CD4-positive, alpha-beta T cell (primary cell): ENCODE data around the gene BCORL1. TPM values are rescaled to one million over a fixed set of nuclear protein-coding genes. Genes with fewer than 3 reads are reported as not detected.

Source experiments
- ATAC-seq: fragments of 200-7000 bp; cut with Tn5 transposase; one replicate; pipeline ENCODE4 v1.10.0; 2022; ENCODE audit warnings: mild to moderate bottlenecking; ENCODE audit not compliant: poor library complexity
- CTCF ChIA-PET: fragments of 350-600 bp; sonication (Branson Sonifier 250); formaldehyde crosslinking; loops from one replicate; lab custom pipeline; 2021; ENCODE audit warnings: antibody characterized with exemption, inconsistent platforms; lab: Charles Lee
- POLR2A ChIA-PET: fragments of 350-600 bp; sonication (Branson Sonifier 250); formaldehyde crosslinking; loops from one replicate; lab custom pipeline; 2021; ENCODE audit warnings: antibody characterized with exemption, inconsistent platforms; lab: Charles Lee
- DNase-seq, 14 experiments: peaks; one replicate each; pipeline ENCODE4 v3.0.0-alpha.2; 2013 to 2020; ENCODE audit warnings: mixed read lengths in 2 of 14
- H3K27ac ChIP-seq, 2 donors: one replicate each; pipeline versions ENCODE4 v1.5.1 to v1.7.0; 2013; ENCODE audit warnings: low read length in 2 of 2, low read depth in 1 of 2, mild to moderate bottlenecking in 1 of 2
- H3K27me3 ChIP-seq, 2 experiments: 1 replicate in 1 of 2; 2 replicates in 1 of 2; pipeline versions ENCODE4 v1.6.1 to v1.7.0; 2013; ENCODE audit warnings: low read length in 2 of 2, control low read depth in 1 of 2, mild to moderate bottlenecking in 1 of 2, moderate library complexity in 1 of 2; ENCODE audit not compliant: insufficient read depth in 2 of 2, control insufficient read depth in 1 of 2
- H3K36me3 ChIP-seq: one replicate; pipeline ENCODE4 v1.6.1; 2013; ENCODE audit warnings: low read length, control low read depth; ENCODE audit not compliant: insufficient read depth
- H3K4me1 ChIP-seq: one replicate; pipeline ENCODE4 v1.6.1; 2013; ENCODE audit warnings: low read length, control low read depth; ENCODE audit not compliant: insufficient read depth
- H3K4me3 ChIP-seq: one replicate; pipeline ENCODE4 v1.5.1; 2013; ENCODE audit warnings: mild to moderate bottlenecking, low read length, moderate library complexity
- H3K9me3 ChIP-seq, 2 experiments: 1 replicate in 1 of 2; 2 replicates in 1 of 2; pipeline versions ENCODE4 v1.6.1 to v1.7.0; 2013; ENCODE audit warnings: low read length in 2 of 2, mild to moderate bottlenecking in 2 of 2, control low read depth in 1 of 2, moderate library complexity in 1 of 2; ENCODE audit not compliant: control insufficient read depth in 1 of 2, insufficient read depth in 1 of 2
- H3K27ac Mint-ChIP-seq: one replicate; pipeline ENCODE4 v1.8.0; 2020; ENCODE audit warnings: mixed read lengths
- H3K27me3 Mint-ChIP-seq: one replicate; pipeline ENCODE4 v1.8.0; 2021; ENCODE audit warnings: mixed read lengths
- H3K36me3 Mint-ChIP-seq: one replicate; pipeline ENCODE4 v1.8.0; 2021; ENCODE audit warnings: low read depth, mixed read lengths
- H3K4me1 Mint-ChIP-seq: one replicate; pipeline ENCODE4 v1.8.0; 2021; ENCODE audit warnings: low read depth, mixed read lengths
- H3K4me3 Mint-ChIP-seq: one replicate; pipeline ENCODE4 v1.8.0; 2020; ENCODE audit warnings: mild to moderate bottlenecking, mixed read lengths
- H3K9me3 Mint-ChIP-seq: one replicate; pipeline ENCODE4 v1.8.0; 2020; ENCODE audit warnings: mixed read lengths
- CTCF ChIP-seq: fragments of 200-600 bp; IDR thresholded peaks from one replicate; pipeline ENCODE4 v1.8.0; 2022; ENCODE audit warnings: antibody characterized with exemption, mild to moderate bottlenecking
- intact Hi-C, 2 experiments: fragments of 100-400 bp; cut with DNase I in 1 of 2; cut with micrococcal nuclease in 1 of 2; formaldehyde crosslinking; loops; one replicate each; pipeline versions ENCODE4 v1.15.1 to v1.9.0; 2023 to 2025; cut with DNase I, micrococcal nuclease
- total RNA-seq, 174 experiments: library from RNA in 2 of 174; stranded (reverse) in 2 of 174; gene quantifications; one replicate each; pipeline ENCODE4 v1.2.3 and lab custom pipeline; 2021 to 2026

Gene BCORL1
- total RNA-seq, 2 experiments from 2014 or later, result 3.4 to 3.5 TPM

DNA sequence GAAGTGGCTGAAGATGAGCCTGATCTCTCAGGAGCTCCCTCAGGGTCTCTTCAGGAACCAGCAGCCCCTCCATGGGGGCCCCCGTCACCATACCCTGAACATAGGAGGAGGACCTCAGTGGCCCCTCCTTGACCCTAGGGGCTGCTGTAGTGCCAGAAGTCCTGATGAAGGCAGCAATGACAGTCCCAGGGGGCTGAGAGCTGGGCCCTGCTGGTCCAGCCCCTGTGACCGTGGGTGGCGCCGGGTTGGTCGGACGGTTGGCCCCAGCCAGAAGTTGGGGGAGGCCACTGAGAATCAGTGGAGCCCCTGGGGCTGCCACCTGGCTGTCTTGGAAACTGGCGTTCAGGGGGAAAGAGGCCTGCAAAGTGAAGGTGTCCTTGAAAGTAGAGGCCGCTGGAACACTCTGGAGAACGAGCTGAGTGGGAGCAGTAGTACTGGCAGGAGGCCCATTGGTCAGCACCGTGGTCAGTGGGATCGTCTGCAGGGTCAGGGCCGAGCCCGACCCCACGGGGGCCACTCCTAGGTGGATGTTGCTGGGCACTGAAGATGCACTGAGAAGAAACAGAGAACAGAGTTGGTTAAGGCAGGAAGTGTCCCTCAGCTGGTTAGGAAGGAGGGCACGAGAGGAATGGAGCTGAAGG is 84.7 kb downstream of the BCORL1 start:
- H3K27ac Mint-ChIP-seq, result no peak overlapping the region
- ChIA-PET CTCF (no interaction called here), POLR2A (interaction anchor here (0.6 to 0.7 kb wide), 2 partner anchors 74 to 934 kb away, joined by 3 read pairs; no protein-coding TSS in a partner anchor)
- ATAC-seq (no peak), DNase-seq (no peak)
- no peak for TF ChIP-seq CTCF
- H3K4me3 Mint-ChIP-seq, result no peak overlapping the region
- Histone ChIP-seq H3K27ac (no peak overlapping the region), H3K4me3 (no peak overlapping the region), H3K4me1 (no peaks in the 10 kb centered on the region), H3K27me3 (no peaks in the 10 kb centered on the region), H3K9me3 (no peaks in the 10 kb centered on the region), H3K36me3 (peaks cover 49% of the 10 kb centered on the region)
- no peaks in the 10 kb centered on the region for H3K27me3 Mint-ChIP-seq
- intact Hi-C loops, result no loop called here
- peaks cover 57% of the 10 kb centered on the region for H3K36me3 Mint-ChIP-seq
- no peaks in the 10 kb centered on the region for H3K4me1 Mint-ChIP-seq
- no peaks in the 10 kb centered on the region for H3K9me3 Mint-ChIP-seq

DNA sequence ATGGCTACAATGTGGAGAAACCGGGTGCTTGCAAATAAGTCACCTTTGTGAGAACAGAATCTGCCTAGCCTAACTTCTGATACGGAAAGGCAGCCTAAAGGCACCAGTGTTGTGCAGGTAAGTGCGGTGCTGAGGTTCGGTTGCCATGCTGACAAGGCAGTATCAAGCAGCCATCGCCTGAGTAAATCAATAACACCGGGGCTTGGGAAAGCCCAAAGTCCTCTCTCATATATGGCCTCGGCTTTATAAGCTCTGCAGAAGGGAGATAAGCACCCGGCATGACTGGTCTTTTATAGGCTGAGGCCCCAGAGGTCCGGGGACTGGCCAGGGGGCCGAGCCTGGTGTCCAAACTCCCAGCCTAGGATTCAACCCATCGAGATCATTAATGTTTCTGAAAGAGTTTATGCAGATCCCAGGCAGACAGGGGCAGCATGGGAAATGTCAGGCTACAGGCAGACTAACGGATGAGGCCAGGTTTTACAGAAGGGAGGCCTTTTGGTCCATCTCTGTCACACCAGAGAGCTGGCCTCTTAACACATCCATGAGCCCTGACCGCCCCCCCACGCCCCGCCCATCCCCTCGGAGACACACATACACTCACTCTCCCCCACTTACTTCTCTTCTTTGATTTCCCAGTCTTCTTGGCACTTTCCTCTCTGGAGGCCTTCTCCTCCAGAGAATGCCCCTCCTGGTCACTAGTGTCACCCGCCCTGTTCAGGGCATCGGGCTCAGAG is 89.3 kb downstream of the BCORL1 start:
- Histone ChIP-seq H3K36me3 (peaks cover 60% of the 10 kb centered on the region), H3K27me3 (no peaks in the 10 kb centered on the region), H3K4me1 (no peaks in the 10 kb centered on the region), H3K9me3 (no peaks in the 10 kb centered on the region), H3K4me3 (no peak overlapping the region), H3K27ac (peak overlapping the region in 1 of 2 donors; percentile 21)
- Mint-ChIP-seq H3K27me3 (no peaks in the 10 kb centered on the region), H3K36me3 (peaks cover 58% of the 10 kb centered on the region), H3K9me3 (no peaks in the 10 kb centered on the region), H3K4me1 (no peaks in the 10 kb centered on the region), H3K4me3 (no peak overlapping the region), H3K27ac (peak overlapping the region; percentile 39)
- TF ChIP-seq CTCF, result no peak
- ATAC-seq, result no peak
- no peak for DNase-seq
- ChIA-PET CTCF (interaction anchor here (1.1 kb wide), 1 partner anchor 49 kb away, joined by 3 read pairs; no protein-coding TSS in a partner anchor), POLR2A (no interaction called here)
- intact Hi-C loops, result no loop called here

- DNase-seq (no peak), ATAC-seq (no peak)
- Histone ChIP-seq H3K27me3 (no peaks in the 10 kb centered on the region), H3K9me3 (no peaks in the 10 kb centered on the region), H3K4me1 (no peaks in the 10 kb centered on the region), H3K36me3 (peaks cover 58% of the 10 kb centered on the region), H3K27ac (peak overlapping the region in 1 of 2 donors; percentile 21), H3K4me3 (no peak overlapping the region)
- no peaks in the 10 kb centered on the region for H3K9me3 Mint-ChIP-seq
- H3K27ac Mint-ChIP-seq, result peak overlapping the region; percentile 39
- intact Hi-C loops, result no loop called here
- H3K36me3 Mint-ChIP-seq, result peaks cover 55% of the 10 kb centered on the region
- ChIA-PET CTCF (interaction anchor here (1.1 kb wide), 1 partner anchor 49 kb away, joined by 3 read pairs; no protein-coding TSS in a partner anchor), POLR2A (no interaction called here)
- no peak for TF ChIP-seq CTCF
- no peaks in the 10 kb centered on the region for H3K27me3 Mint-ChIP-seq
- H3K4me3 Mint-ChIP-seq, result no peak overlapping the region
- no peaks in the 10 kb centered on the region for H3K4me1 Mint-ChIP-seq
These were observed 89.9 kb downstream of the BCORL1 start for GRCh38 chrX:130072345-130072740.
